Adrenal gland (tissue), 12 donors: ENCODE results near the gene FARP2. TPM values are rescaled to one million over a fixed set of nuclear protein-coding genes. Genes with fewer than 3 reads are reported as not detected.

ENCODE experiments used
- DNase-seq, 7 donors: peaks; one replicate each; pipeline ENCODE4 v3.0.0-alpha.2; 2019 to 2020
- H3K27ac ChIP-seq, 5 donors: fragments of 200-600 bp; sonication (generic) in 4 of 5; 1 replicate in 3 of 5; 2 replicates in 2 of 5; pipeline versions ENCODE4 v1.5.1 to v1.8.0; 2016 to 2020; ENCODE audit warnings: mild to moderate bottlenecking in 1 of 5
- H3K27me3 ChIP-seq: fragments of 200-600 bp; 2 replicates; pipeline ENCODE4 v1.8.0; 2021
- H3K36me3 ChIP-seq, 2 donors: fragments of 200-600 bp; replicated peaks in 1 of 2; 1 replicate in 1 of 2; 2 replicates in 1 of 2; pipeline versions ENCODE4 v1.5.1 to v1.8.0; 2018 to 2022
- H3K4me1 ChIP-seq, 2 donors: fragments of 200-600 bp; replicated peaks in 1 of 2; 1 replicate in 1 of 2; 2 replicates in 1 of 2; pipeline versions ENCODE4 v1.5.1 to v1.8.0; 2018 to 2021
- H3K4me3 ChIP-seq, 4 donors: fragments of 200-600 bp; sonication (generic) in 3 of 4; one replicate each; pipeline ENCODE4 v1.5.1; 2016 to 2018
- H3K9me3 ChIP-seq, 3 donors: fragments of 200-600 bp; sonication (generic) in 1 of 3; replicated peaks in 1 of 3; 1 replicate in 2 of 3; 2 replicates in 1 of 3; pipeline versions ENCODE4 v1.5.1 to v1.8.0; 2016 to 2021
- POLR2A ChIP-seq, 2 donors: fragments of 450-650 bp; IDR thresholded peaks; one replicate each; pipeline ENCODE4 v1.6.1; 2017; ENCODE audit warnings: antibody characterized with exemption in 2 of 2, mild to moderate bottlenecking in 2 of 2, moderate library complexity in 1 of 2
- WGBS, 4 donors: extraction: QIAGEN DNeasy Blood & Tissue Kit in 2 of 4; methylation state at CpG; one replicate each; pipeline versions ENCODE4 v1.1.5 to v1.1.7; 2013 to 2017; 5-methylcytosine and 5-hydroxymethylcytosine counted together
- intact Hi-C, 2 donors: fragments of 100-400 bp; cut with DNase I; formaldehyde crosslinking; loops; one replicate each; pipeline versions ENCODE4 v1.14.1 to v1.15.0; 2022 to 2023
- polyA plus RNA-seq, 3 donors: library from polyadenylated mRNA; stranded (reverse); fragments of 200-250 nt in 2 of 3; fragments of 350-450 nt in 1 of 3; fragmentation: Illumina TruSeq in 1 of 3; extraction: RNeasy Lipid Tissue Mini Kit (QIAGEN cat#74804) in 1 of 3; gene quantifications; one replicate each; pipeline ENCODE4 v1.2.3, GENCODE V29; 2013 to 2014
- total RNA-seq, 9 donors: library from RNA; depleted of rRNA in 4 of 9; stranded (reverse); fragments of >200 nt in 4 of 9; fragments of 120-200 nt in 1 of 9; fragmentation: NEBNext Ultra II Directional in 1 of 9; extraction: Animal tissue kit (Norgen Biotek cat#: 25700) in 1 of 9; gene quantifications; one replicate each; pipeline versions ENCODE4 v1.1.0 to v1.2.4, GENCODE V29; 2013 to 2023
- TF ChIP-seq, protein P1 (sequence below), 6 experiments: fragments of 450-650 bp in 4 of 6; fragments of 200-600 bp in 2 of 6; sonication (generic) in 1 of 6; IDR thresholded peaks; 1 replicate in 5 of 6; 2 replicates in 1 of 6; pipeline versions ENCODE4 v1.5.1 to v1.8.0; 2016 to 2021; ENCODE audit warnings: antibody characterized with exemption in 6 of 6, mild to moderate bottlenecking in 2 of 6, moderate library complexity in 1 of 6
- donor health status: healthy with polysubstance abuse.
- donor health status: Bipolar disorder and iron deficiency.
- donor health status: DM: yes; HTN: yes; CAD: no.
- donor health status: DM: no; HTN: no; CAD: no.
- donor health status: DM: no; HTN: no; CAD: no.
- donor health status: DM: yes; HTN: yes; CAD: no.

The FARP2 gene
- total and polyA plus RNA-seq, 12 donors: 17.3 to 66.8 (median 37.8) TPM

DNA sequence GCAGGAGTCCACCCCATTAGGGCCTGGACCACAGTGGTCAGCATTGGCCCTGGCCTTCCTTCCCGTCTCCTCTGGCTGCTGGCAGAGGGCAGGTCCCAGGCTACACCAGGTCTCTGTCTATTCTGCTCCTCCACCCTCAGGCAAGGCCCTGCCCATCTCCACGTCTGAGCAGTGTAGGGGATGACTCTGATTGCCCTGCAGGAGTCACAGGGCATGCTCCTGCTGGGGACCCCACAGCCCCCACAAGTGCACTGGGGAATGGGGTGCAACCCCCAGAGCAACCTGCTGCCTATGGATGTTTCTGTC is 112.3 kb downstream of the FARP2 start:
- intact Hi-C loops: no loop called here
- no peak for TF ChIP-seq POLR2A (IDR thresholded peaks at IDR 0.05)
- TF ChIP-seq, protein P1, sequence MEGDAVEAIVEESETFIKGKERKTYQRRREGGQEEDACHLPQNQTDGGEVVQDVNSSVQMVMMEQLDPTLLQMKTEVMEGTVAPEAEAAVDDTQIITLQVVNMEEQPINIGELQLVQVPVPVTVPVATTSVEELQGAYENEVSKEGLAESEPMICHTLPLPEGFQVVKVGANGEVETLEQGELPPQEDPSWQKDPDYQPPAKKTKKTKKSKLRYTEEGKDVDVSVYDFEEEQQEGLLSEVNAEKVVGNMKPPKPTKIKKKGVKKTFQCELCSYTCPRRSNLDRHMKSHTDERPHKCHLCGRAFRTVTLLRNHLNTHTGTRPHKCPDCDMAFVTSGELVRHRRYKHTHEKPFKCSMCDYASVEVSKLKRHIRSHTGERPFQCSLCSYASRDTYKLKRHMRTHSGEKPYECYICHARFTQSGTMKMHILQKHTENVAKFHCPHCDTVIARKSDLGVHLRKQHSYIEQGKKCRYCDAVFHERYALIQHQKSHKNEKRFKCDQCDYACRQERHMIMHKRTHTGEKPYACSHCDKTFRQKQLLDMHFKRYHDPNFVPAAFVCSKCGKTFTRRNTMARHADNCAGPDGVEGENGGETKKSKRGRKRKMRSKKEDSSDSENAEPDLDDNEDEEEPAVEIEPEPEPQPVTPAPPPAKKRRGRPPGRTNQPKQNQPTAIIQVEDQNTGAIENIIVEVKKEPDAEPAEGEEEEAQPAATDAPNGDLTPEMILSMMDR (IDR thresholded peaks at IDR 0.05): no peak
- no peak for DNase-seq
- Histone ChIP-seq H3K9me3 (no peaks in the 10 kb centered on the region), H3K27me3 (no peaks in the 10 kb centered on the region), H3K36me3 (no peaks in the 10 kb centered on the region), H3K27ac (no peak overlapping the region), H3K4me3 (no peak overlapping the region), H3K4me1 (no peaks in the 10 kb centered on the region)
- WGBS, 4 donors: 79 to 100% (median 85%) methylated on average over 2 of the region's 2 CpGs

- intact Hi-C loops: no loop called here
- H3K9me3 ChIP-seq: no peaks in the 10 kb centered on the region
- no peaks in the 10 kb centered on the region for H3K36me3 ChIP-seq
- no peak for DNase-seq
- 89 to 100% (median 99%) methylated on average over 1 to 2 of the region's 2 CpGs for WGBS, 4 donors
- no peaks in the 10 kb centered on the region for H3K27me3 ChIP-seq
- no peak overlapping the region for H3K4me3 ChIP-seq
- H3K27ac ChIP-seq: no peak overlapping the region
- H3K4me1 ChIP-seq: no peaks in the 10 kb centered on the region
- TF ChIP-seq POLR2A (IDR thresholded peaks at IDR 0.05): no peak
- TF ChIP-seq, protein P1 (IDR thresholded peaks at IDR 0.05): no peak
Measured at GRCh38 chr2:241469746-241470145, 113.7 kb downstream of the FARP2 start.

DNA sequence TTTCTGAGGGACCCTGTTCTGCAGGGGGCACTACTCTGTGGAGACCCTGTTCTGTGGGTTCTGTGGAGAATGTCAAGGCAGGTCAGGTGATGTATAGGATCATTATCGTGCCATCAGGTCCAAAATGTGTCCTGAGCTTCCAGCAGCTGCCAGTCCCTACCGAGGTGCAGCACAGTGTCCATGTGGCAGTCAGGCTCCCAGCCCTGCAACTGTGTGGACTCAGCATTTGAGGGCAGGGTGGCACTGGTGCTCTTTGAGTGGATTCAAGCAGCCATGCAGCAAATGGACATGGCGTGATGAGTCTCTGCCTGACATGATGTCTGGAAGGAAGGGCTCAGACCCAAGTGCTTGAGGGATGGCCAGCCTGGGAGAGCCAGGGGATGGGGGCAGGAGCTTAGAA is 117.3 kb downstream of the FARP2 start:
- Histone ChIP-seq H3K27ac (no peak overlapping the region), H3K36me3 (no peaks in the 10 kb centered on the region), H3K27me3 (no peaks in the 10 kb centered on the region), H3K4me3 (no peak overlapping the region), H3K9me3 (no peaks in the 10 kb centered on the region), H3K4me1 (no peaks in the 10 kb centered on the region)
- intact Hi-C loops: no loop called here
- TF ChIP-seq, protein P1 (IDR thresholded peaks at IDR 0.05): no peak
- no peak for TF ChIP-seq POLR2A (IDR thresholded peaks at IDR 0.05)
- 89 to 97% (median 94%) methylated on average over 3 of the region's 3 CpGs; no CpG with 5 or more reads in 1 of the 4 donors for WGBS, 4 donors
- DNase-seq: no peak

- Histone ChIP-seq H3K9me3 (no peaks in the 10 kb centered on the region), H3K27me3 (no peaks in the 10 kb centered on the region), H3K4me3 (no peak overlapping the region), H3K4me1 (peaks cover 0 to 7% of the 10 kb centered on the region in 2 donors), H3K27ac (no peak overlapping the region), H3K36me3 (no peaks in the 10 kb centered on the region)
- intact Hi-C loops: no loop called here
- DNase-seq: no peak
- no peak for TF ChIP-seq POLR2A (IDR thresholded peaks at IDR 0.05)
- TF ChIP-seq, protein P1 (IDR thresholded peaks at IDR 0.05): no peak
- WGBS, 4 donors: 94 to 100% (median 97%) methylated on average over 1 to 3 of the region's 3 CpGs
Measured at GRCh38 chr2:241475267-241475666, 119.2 kb downstream of the FARP2 start.
